HG02678 (cell line): Measurements from ENCODE around the gene SKOR2.
"Not testable (repeated sequence)": the region's sequence is repeated elsewhere in the genome, so short reads cannot be mapped to it uniquely, and the experiment has no call there.

Experiments
- ATAC-seq: cut with Tn5 transposase; IDR thresholded peaks from one replicate; pipeline ENCODE4 v1.9.1; 2021; ENCODE audit warnings: mild to moderate bottlenecking, moderate library complexity; ENCODE audit not compliant: unreplicated experiment

Gene SKOR2

DNA sequence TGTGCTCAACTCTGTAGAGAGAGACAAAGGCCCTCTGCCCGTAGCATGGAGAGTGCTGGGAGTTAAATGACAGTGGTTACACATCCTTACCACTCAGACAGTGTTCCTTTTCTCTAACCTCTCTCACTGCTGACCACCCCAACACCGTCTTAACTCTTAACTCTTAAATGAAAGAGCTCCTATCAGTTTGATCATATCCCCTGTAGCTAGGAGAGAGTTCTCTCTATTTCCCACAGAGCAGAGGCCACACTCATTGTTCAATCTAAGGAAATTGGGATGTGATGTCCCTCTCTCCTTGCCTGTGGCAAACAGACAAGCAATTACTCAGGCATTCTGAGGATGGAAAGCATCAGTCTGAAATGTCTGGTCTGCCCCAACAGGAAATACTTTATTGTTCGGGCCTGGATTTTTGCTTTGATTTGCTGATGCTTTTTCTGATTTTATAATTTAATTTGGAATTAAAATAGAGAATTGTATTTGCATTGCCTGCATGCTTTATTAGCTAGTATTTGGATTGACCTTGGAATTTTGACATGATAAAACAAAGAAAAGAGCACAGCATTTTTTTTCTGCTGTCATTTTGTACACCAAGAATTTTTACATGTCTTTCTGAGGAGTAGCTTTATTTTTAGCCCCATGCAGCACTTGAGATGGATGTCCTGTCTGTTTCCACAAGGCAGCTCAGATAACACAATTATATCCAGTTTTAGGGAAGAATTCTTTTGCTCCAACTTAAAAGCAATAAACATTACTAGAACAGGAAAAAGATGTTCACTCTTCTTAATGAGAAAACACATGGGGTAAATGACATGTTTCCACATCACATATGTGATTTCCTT is 47.6 kb downstream of the SKOR2 start:
- ATAC-seq, result no peak

DNA sequence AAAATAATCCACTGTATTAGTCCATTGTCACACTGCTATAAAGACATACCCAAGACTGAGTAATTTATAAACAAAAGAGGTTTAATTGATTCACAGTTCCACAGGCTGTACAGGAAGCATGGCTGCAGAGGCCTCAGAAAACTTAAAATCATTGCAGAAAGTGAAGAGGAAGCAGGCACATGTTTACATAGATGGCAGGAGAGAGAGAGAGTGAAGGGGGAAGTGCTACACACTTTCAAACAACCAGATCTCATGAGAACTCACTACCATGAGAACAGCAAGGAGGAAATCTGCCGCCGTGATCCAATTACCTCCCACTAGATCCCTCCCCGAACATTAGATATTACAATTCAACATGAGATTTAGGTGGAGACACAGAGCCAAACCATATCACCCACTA is 55.5 kb downstream of the SKOR2 start:
- not testable (repeated sequence) for ATAC-seq

DNA sequence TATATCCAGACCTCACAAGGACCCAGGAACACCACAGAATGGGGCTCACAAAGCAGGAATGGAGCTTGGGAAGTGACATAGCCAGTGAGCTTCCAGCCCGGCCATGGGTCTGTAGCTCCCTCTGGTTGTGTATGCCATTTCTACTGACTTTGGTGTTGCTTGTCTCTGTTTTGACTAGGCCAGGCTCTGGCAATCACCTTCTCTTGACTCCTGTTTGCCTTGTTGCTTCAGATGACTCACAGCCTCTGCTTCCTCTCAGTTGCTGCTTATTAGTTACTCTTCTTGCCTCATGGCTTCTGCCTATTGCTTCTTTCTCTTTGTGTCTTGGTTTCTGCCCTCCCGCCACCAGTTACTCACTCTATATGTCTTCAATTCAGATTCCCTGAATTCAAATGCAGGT is 59.5 kb downstream of the SKOR2 start:
- ATAC-seq, result no peak

DNA sequence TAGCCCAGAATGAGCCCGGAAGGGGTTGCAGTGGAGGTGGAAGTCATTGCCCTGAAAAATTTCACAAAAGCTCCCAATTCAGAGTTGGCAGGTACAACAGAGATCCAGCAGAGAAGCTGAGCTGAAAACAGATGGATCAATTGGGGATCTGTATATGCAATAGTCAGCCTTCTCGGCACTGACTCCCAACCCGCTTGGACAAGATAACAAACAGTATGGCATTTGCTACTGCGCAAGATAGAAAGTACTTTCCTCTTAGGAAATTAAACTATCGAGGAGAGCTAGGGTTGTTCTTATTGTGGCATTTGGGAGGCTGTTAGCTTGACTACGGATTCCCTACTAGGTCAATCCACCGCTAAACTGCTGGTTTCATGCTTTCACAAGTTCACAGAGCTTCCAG is 63.7 kb downstream of the SKOR2 start:
- no peak for ATAC-seq

DNA sequence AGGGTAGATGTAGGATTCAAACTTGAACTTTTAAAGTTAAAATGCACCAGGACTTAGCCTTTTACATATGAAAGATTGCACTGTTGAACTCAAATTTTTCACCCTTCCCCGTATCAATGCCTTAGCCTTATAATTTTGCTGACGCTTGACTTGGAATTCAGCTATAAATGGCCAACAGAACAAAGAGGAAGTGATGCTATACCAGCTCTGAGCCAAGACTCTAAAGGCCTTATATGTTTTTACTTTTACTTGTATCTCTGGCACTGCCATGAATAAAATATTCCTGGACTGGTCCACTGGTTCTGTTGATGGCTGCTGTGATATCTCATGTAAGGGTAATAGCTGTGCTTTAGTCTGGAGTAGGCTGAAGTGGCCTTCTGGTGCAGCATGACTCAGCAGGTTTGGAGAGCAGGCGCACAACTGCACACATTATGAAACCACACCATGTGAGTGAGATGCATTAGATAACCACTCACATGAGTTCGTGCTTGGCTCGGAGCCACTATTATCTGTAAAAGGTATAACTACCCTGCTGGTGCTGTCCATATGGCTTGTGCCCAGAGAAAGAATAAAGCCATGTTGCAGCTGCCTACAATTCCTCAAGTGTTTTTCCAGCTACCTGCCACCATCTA is 66.9 kb downstream of the SKOR2 start:
- ATAC-seq, result no peak

DNA sequence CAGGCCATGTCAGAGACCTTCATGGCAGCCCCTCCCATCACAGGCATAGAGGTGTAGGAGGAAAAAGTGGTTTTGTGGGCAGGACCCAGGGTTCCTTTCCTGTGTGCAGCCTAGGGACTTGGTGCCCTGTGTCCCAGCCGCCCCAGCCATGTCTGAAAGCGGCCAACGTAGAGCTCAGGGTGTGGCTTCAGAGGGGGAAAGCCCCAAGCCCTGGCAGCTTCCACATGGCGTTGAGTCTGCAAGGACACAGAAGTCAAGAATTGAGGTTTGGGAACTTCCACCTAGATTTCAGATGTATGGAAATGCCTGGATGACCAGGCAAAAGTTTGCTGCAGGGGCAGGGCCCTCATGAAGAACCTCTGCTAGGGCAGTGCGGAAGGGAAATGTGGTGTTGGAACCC is 69.3 kb downstream of the SKOR2 start:
- not testable (repeated sequence) for ATAC-seq

DNA sequence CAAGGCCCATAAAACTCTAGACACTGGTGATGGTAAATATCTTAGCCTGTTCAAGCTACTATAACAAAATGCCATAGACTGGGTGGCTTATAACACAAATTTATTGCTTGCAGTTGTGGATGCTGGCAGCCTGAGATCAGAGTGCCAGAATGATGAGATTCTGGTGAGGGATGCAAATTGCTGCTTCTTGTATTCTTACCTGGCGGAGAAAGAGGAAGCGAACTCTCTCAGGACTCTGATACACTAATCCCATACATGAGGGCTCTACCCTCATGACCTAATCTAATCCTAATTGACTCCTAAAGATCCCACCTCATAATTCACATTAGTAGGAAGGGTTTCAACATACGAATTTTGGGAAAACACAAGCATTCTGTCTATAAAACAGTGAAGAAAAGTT is 70.7 kb downstream of the SKOR2 start:
- ATAC-seq, result no peak

DNA sequence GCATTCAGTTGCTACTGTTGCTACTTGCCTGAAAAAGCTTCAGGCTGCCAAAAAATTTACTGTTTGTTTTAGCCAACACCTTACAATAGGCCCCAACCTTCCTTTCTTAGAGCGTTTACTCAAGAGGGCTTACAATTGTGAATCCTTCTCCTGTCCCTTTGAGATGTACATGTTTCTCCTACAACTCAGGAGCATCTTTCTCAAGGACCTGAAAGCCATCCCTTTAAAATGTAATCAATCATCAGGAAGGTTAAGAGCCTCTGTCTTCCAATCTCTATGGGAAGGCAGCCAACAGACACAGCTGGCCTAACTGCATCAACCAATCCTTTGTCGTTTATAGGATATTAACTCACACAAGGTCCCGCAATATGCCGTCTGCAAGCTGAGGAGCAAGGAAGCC is 71.9 kb downstream of the SKOR2 start:
- ATAC-seq, result no peak

DNA sequence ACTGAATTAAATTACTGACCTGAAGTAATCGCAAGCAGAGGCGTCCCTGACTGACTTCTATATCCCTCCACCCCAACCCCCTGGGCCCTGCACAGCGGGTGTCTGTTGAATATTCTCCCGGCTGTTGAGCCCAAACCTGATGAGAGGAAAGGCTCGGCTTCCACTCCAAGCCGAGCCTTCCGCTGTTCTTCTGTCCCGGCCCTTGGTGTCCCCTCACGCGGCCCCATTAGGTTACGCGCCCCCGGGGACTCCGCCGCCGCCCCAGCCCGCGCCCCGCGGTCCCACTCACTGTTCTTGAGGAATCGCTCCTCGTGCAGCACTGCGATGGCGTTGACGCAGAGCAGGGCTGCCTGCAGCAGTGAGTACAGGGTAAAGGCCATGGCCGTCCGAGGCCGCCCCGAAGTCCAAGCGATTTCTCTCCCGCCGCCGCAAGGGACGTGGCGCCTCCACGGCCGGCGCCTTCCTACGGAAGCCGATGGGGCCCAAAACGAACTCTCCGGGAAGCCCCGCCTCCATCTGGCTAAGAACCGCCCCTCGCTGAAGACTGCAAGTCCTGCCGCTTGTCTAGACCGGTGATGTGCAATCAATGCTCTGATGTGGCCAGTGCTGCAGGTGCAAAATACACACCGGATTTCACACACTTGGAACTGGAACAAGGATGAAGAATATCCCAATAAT is 75.4 kb downstream of the SKOR2 start, which contains the start of gene IER3IP1:
Gene IER3IP1, minus strand, starts transcription at position 467 of the 678 bp plus-strand sequence. Its CDS starts 87 bp downstream, at position 380.
- ATAC-seq, result peak; percentile 94

DNA sequence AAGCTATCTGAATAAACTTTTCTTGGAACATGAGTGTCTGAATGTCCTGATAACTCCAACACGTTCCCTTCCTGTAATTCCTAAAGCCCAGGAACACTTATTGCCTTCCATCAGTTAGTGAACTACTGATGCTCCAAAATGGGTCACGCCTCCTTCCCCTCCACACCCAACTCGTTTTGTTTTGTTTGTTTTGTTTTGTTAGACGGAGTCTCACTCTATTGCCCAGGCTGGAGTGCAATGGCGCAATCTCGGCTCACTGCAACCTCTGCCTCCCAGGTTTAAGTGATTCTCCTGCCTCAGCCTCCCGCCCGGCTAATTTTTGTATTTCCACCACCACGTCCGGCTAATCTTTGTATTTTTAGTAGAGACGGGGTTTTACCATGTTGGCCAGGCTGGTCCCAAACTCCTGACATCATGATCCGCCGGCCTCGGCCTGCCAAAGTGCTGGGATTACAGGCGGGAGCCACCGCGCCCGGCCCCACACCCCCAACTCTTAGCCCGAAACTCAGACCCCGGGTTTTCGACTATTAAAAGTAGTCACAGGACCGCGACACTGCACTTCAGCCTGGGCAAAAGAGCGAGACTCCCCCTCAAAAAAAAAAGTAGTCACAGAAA is 76.1 kb downstream of the SKOR2 start:
- peak; percentile 11 for ATAC-seq

DNA sequence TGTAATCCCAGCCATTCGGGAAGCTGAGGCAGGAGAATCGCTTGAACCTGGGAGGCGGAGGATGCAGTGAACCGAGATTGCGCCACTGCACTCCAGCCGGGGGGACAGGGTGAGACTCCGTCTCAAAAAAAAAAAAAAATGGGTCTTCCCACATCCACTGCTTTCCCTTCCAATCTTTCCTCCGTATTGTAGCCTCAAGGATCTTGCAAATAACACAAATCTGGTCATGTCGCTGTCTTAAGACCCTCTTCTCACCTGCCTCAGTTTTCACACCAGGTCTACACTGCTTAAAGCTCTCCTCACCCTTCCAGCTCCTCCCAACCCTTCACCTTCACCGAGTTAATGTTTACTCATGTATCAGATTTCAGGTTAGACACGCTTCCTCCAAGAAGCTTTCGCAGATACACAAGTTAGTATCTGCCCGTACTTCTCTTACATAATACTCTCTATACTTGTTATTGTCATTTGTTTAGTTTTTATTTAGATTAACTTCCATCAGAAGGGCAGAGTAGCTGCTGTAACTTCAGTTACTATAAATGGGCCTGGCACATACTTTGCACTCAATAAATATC is 76.8 kb downstream of the SKOR2 start:
- ATAC-seq, result no peak

DNA sequence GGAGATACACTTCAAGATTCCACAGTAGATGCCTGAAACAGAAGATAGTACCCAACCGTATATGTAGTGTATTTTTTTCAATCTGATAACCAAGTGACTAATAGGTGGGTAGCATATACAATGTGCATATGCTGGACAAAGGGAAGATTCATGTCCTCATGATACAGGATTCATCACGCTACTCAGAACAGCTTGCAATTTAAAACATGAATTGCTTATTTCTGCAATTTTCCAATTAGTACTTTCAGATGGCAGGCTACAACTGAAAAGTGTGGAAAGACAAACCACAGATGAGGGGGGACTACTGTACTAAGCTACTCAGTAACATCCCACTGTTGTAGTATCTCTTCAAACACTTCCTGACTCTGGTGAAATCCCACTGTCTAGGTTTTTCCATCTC is 79.0 kb downstream of the SKOR2 start:
- no peak for ATAC-seq

DNA sequence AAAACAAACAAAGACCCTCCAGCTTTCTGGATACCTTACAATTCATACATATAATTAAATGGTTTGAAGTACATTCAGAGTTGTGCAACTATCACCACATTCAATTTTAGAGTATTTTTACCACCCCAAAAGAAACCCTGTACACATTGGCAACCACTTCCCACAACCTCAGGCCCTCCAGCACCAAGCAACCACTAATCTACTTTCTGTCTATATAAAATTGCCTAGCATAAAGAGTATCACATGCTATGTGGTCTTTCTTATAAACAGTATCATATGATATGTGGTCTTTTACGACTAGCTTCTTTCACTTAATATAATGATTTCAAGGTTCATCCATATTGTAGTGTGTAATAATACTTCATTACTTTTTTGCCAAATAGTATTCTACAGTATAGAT is 82.5 kb downstream of the SKOR2 start:
- no peak for ATAC-seq

DNA sequence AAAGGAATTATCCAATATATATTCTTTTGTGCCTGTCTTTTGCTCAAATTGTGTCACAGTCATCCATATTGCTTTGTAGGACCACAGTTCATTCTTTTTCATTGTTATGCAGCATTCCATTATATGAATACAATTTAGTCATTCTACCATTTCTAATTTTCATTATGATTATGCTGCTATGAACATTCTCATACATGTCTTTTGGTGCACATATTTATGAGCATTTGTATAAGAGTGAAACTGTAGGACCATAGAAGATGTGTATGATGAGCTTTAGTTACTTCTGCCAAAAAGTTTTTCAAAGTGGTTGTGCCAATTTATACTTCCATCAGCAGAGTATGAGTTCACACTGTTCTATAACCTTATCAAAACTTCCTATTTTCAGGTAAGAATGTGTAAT is 83.0 kb downstream of the SKOR2 start:
- ATAC-seq, result no peak

DNA sequence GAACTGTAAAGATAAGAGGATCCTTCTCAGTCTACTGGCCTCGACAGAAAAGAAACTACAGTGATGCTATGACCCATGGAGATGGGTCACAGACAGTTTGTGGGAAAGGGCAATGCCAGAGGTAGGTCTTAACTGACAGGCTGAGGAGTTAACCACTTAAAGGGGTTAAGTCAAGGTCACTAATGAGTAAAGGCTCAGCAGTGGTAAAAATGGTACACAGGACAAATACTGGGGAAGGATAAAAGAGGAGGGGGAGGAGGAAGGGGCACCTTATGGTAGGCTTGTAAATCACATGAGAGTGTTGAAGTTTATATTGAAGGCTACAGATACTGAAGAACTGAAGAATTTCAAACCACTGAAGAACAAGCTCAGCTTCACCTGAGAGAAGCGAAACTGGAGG is 85.2 kb downstream of the SKOR2 start:
- ATAC-seq, result no peak

DNA sequence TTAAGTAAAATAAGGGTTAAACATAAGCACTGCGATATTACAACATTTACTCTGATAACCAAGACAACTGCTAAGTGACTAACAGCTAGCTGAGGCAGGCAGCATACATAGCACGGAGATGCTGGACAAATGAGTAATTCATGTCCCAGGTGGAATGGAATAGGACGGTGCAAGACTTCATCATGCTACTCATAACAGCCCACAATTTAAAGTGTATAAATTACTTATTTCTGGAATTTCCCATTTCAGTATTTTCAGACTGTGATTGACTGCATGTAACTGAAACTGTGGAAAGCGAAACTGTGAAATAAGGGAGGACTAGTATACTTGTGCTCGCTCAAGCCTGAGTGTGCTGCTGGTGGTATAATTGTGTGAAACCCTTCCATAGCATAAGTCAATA is 88.2 kb downstream of the SKOR2 start:
- ATAC-seq, result peak; percentile 83

DNA sequence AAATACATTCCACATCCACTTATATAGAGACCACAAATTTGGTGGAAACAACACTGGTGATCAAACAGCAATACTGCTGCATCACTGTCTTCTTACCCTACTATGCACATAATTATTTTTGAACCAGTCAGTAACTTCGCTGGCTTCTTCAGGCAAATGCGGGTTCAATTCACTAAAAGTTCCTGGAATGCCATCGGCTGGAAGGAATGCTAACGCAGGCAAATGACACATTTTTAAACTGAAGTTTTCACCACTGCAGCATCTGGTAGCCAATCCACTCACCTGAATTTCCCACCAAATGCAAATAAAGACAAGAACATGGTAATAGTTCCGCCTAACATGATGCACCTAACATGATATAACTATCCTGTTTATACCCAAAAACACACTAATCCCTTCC is 91.2 kb downstream of the SKOR2 start:
- no peak for ATAC-seq

DNA sequence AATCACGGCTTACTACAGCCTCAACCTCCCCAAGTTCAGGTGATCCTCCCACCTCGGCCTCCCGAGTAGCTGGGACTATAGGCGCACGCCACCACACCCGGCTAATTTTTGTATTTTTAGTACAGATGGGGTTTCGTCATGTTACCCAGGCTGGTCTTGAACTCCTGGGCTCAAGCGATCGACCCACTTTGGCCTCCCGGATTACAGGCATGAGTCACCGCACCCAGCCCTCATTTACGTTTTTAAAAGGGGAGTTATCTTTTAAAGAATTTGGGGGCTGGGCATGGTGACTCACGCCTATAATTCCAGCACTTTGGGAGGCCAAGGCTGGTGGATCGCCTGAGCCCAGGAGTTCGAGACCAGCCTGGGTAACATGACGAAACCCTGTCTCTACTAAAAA is 93.1 kb downstream of the SKOR2 start:
- ATAC-seq, result not testable (repeated sequence)
